Esophagus squamous epithelium (tissue), 5 donors: ENCODE results near the gene PLCB1. TPM values are rescaled to one million over a fixed set of nuclear protein-coding genes. Genes with fewer than 3 reads are reported as not detected.
"Not testable (repeated sequence)": the region's sequence is repeated elsewhere in the genome, so short reads cannot be mapped to it uniquely, and the experiment has no call there.

Experiments
- DNase-seq: peaks from one replicate; lab custom pipeline; 2025; lab: John Stamatoyannopoulos, UW
- H3K27ac ChIP-seq, 4 donors: fragments of 200-600 bp; sonication (generic); one replicate each; pipeline ENCODE4 v1.5.1; 2016 to 2019; ENCODE audit warnings: mild to moderate bottlenecking in 1 of 4
- H3K27me3 ChIP-seq, 4 donors: fragments of 200-600 bp; sonication (generic); 1 replicate in 3 of 4; 2 replicates in 1 of 4; pipeline versions ENCODE4 v1.5.1 to v1.6.0; 2017 to 2021; ENCODE audit warnings: antibody characterized with exemption in 1 of 4
- H3K36me3 ChIP-seq, 3 donors: fragments of 200-600 bp; sonication (generic); one replicate each; pipeline ENCODE4 v1.5.1; 2016 to 2019
- H3K4me1 ChIP-seq, 3 donors: fragments of 200-600 bp; sonication (generic); one replicate each; pipeline ENCODE4 v1.5.1; 2017 to 2019
- H3K4me3 ChIP-seq, 4 donors: fragments of 200-600 bp; sonication (generic); 1 replicate in 3 of 4; 2 replicates in 1 of 4; pipeline ENCODE4 v1.5.1; 2016 to 2019; ENCODE audit warnings: mild to moderate bottlenecking in 2 of 4, moderate library complexity in 1 of 4
- H3K9me3 ChIP-seq, 3 donors: fragments of 200-600 bp; sonication (generic); one replicate each; pipeline ENCODE4 v1.5.1; 2016 to 2019
- CTCF ChIP-seq, 6 experiments: fragments of 450-650 bp in 4 of 6; fragments of 200-600 bp in 2 of 6; sonication (generic) in 2 of 6; IDR thresholded peaks; one replicate each; pipeline ENCODE4 v1.5.1; 2016 to 2019; ENCODE audit warnings: antibody characterized with exemption in 6 of 6, mild to moderate bottlenecking in 4 of 6, moderate library complexity in 4 of 6
- POLR2A ChIP-seq, 4 donors: fragments of 450-650 bp; IDR thresholded peaks; one replicate each; pipeline ENCODE4 v1.6.1; 2017; ENCODE audit warnings: antibody characterized with exemption in 4 of 4, mild to moderate bottlenecking in 4 of 4, moderate library complexity in 3 of 4
- WGBS, 2 donors: methylation state at CpG; one replicate each; pipeline ENCODE4 v1.1.5; 2018; 5-methylcytosine and 5-hydroxymethylcytosine counted together
- intact Hi-C: fragments of 100-400 bp; cut with DNase I; formaldehyde crosslinking; loops from one replicate; pipeline ENCODE4 v1.15.0; 2022
- total RNA-seq, 4 donors: library from RNA; depleted of rRNA; stranded (reverse); fragments of >200 nt; gene quantifications; one replicate each; pipeline ENCODE4 v1.1.0, GENCODE V29; 2016
- donor health status: DM: yes; HTN: yes; CAD: no.

Gene PLCB1
- total RNA-seq, 4 donors from 2014 or later: 1.9 to 20.4 (median 5.0) TPM

- TF ChIP-seq CTCF (IDR thresholded peaks at IDR 0.05) (no peak), POLR2A (IDR thresholded peaks at IDR 0.05) (no peak)
- 38 to 66% methylated on average over 5 of the region's 5 CpGs for WGBS, 2 donors
- H3K36me3 ChIP-seq: no peaks in the 10 kb centered on the region
These were observed 36.2 kb upstream of the PLCB1 start for GRCh38 chr20:8095648-8096572.

GRCh38 chr20:8097307-8097706 is 34.8 kb upstream of the PLCB1 start:
- Histone ChIP-seq H3K9me3 (no peaks in the 10 kb centered on the region), H3K4me3 (no peak overlapping the region), H3K4me1 (peaks cover 0 to 36% (median 12%) of the 10 kb centered on the region in 3 donors), H3K36me3 (no peaks in the 10 kb centered on the region), H3K27me3 (no peaks in the 10 kb centered on the region), H3K27ac (no peak overlapping the region)
- TF ChIP-seq CTCF (IDR thresholded peaks at IDR 0.05) (no peak), POLR2A (IDR thresholded peaks at IDR 0.05) (no peak)
- WGBS, 2 donors: 45 to 69% methylated on average over 2 of the region's 2 CpGs
- intact Hi-C loops: no loop called here
- DNase-seq: no peak

More at GRCh38 chr20:8095648-8096572, 36.2 kb upstream of the PLCB1 start:
- DNase-seq: no peak
- peaks cover 0 to 36% (median 12%) of the 10 kb centered on the region in 3 donors for H3K4me1 ChIP-seq
- intact Hi-C loops: no loop called here
- H3K9me3 ChIP-seq: no peaks in the 10 kb centered on the region
- no peaks in the 10 kb centered on the region for H3K27me3 ChIP-seq
- H3K27ac ChIP-seq: no peak overlapping the region
- no peak overlapping the region for H3K4me3 ChIP-seq

DNA sequence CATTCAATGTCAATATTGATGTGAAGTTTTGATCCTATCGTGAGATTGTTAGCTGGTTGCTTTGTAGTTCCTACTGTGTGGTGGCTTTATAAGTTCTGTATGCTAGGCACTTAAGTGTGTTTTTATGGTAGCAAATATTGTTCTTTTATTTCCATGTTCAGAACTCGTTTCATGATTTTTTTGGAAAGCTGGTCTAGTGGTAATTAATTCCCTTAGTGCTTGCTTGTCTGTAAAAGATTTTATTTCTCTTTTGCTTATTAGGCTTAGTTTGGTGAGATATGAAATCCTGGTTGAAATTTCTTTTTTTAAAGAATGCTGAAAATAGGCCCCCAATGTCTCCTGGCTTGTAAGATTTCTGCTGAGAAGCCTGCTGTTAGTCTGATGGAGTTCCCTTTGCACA is 27.8 kb upstream of the PLCB1 start:
- H3K27me3 ChIP-seq: no peaks in the 10 kb centered on the region
- intact Hi-C loops: no loop called here
- no peak overlapping the region for H3K4me3 ChIP-seq
- no peak overlapping the region for H3K27ac ChIP-seq
- TF ChIP-seq CTCF (IDR thresholded peaks at IDR 0.05) (no peak), POLR2A (IDR thresholded peaks at IDR 0.05) (no peak)
- H3K9me3 ChIP-seq: peaks cover 0 to 16% (median 4%) of the 10 kb centered on the region in 3 donors
- no peak for DNase-seq
- whole genome bisulfite sequencing, 2 donors: 56 to 94% methylated on average over 2 of the region's 2 CpGs
- no peaks in the 10 kb centered on the region for H3K36me3 ChIP-seq
- no peaks in the 10 kb centered on the region for H3K4me1 ChIP-seq

DNA sequence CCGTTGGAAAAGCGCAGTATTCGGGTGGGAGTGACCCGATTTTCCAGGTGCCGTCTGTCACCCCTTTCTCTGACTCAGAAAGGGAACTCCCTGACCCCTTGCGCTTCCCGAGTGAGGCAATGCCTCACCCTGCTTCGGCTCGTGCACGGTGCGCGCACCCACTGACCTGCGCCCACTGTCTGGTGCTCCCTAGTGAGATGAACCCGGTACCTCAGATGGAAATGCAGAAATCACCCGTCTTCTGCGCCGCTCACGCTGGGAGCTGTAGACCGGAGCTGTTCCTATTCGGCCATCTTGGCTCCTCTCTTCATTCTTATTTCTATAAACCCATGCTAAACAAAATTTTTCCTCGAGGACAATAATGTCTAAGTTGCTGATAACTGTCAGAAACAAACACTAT is 17.5 kb upstream of the PLCB1 start:
- H3K36me3 ChIP-seq, H3K27ac ChIP-seq, H3K4me3 ChIP-seq, H3K4me1 ChIP-seq, H3K9me3 ChIP-seq, H3K27me3 ChIP-seq, intact Hi-C loops, DNase-seq: not testable (repeated sequence)
- WGBS, 2 donors: 86 to 94% methylated on average over 14 to 16 of the region's 21 CpGs

DNA sequence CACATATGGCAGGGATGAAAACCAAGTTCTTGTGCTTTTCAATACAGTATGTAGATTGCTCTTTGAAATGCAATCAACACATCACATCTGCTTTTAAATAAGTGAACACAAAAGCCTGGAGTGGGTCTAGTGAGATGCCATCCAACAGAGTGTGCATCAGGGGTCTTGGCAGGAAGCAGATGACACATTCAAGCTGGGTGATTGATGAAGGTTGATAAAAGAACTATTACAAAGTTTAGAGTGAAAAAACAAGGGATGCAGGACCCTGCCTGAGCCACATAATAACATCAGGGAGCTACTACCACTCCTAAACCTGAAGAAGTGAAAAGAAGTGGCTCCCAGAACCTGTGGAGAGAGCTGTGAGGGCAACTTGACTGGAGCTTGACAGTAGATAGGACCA is 16.6 kb upstream of the PLCB1 start:
- Histone ChIP-seq H3K9me3 (no peaks in the 10 kb centered on the region), H3K27ac (no peak overlapping the region), H3K27me3 (no peaks in the 10 kb centered on the region), H3K4me3 (no peak overlapping the region), H3K36me3 (no peaks in the 10 kb centered on the region), H3K4me1 (peaks cover 0 to 4% (median 0%) of the 10 kb centered on the region in 3 donors)
- TF ChIP-seq CTCF (IDR thresholded peaks at IDR 0.05) (no peak), POLR2A (IDR thresholded peaks at IDR 0.05) (no peak)
- DNase-seq: no peak
- intact Hi-C loops: no loop called here
